A673 (cell line): ENCODE results near the gene TMEM30B. TPM values are rescaled to one million over a fixed set of nuclear protein-coding genes. Genes with fewer than 3 reads are reported as not detected.

Experiments used
- BruUV-seq: library from RNA; stranded (reverse); fragments of 400-500 nt; replicated peaks from 2 replicates; lab custom pipeline; 2021; lab: Mats Ljungman, UMichigan
- CTCF ChIA-PET: fragments of 300-600 bp; sonication (Branson Sonifier 250); formaldehyde crosslinking; loops from one replicate; lab custom pipeline; 2022; ENCODE audit warnings: antibody characterized with exemption; lab: Charles Lee
- POLR2A ChIA-PET: fragments of 300-600 bp; sonication (Branson Sonifier 250); formaldehyde crosslinking; loops from one replicate; lab custom pipeline; 2022; ENCODE audit warnings: antibody characterized with exemption; ENCODE audit not compliant: low non-redundant PET; lab: Charles Lee
- DNase-seq: peaks from one replicate; pipeline ENCODE4 v3.0.0-alpha.2; 2015; ENCODE audit warnings: low spot score
- H3K27ac ChIP-seq: fragments of 200-600 bp; sonication (generic); 2 replicates; pipeline ENCODE4 v1.5.1; 2016; ENCODE audit warnings: mixed run types, low read depth, mild to moderate bottlenecking, mixed read lengths, antibody characterized with exemption, low read length; ENCODE audit not compliant: poor library complexity, severe bottlenecking
- H3K27me3 ChIP-seq: fragments of 200-600 bp; sonication (generic); replicated peaks from 2 replicates; pipeline ENCODE4 v1.6.1; 2017; ENCODE audit warnings: mixed run types, low read depth, mild to moderate bottlenecking, mixed read lengths, antibody characterized with exemption, low read length; ENCODE audit not compliant: insufficient read depth, poor library complexity
- H3K36me3 ChIP-seq: fragments of 200-600 bp; sonication (generic); 2 replicates; pipeline ENCODE4 v1.6.1; 2016; ENCODE audit warnings: mixed run types, mild to moderate bottlenecking, mixed read lengths, antibody characterized with exemption, low read length; ENCODE audit not compliant: insufficient read depth, poor library complexity, severe bottlenecking
- H3K4me1 ChIP-seq: fragments of 200-600 bp; sonication (generic); 2 replicates; pipeline ENCODE4 v1.6.1; 2017; ENCODE audit warnings: mixed run types, mild to moderate bottlenecking, mixed read lengths, antibody characterized with exemption, low read length; ENCODE audit not compliant: insufficient read depth, poor library complexity, severe bottlenecking
- H3K4me3 ChIP-seq: fragments of 200-600 bp; sonication (generic); 2 replicates; pipeline ENCODE4 v1.5.1; 2016; ENCODE audit warnings: low read depth, mixed run types, mild to moderate bottlenecking, mixed read lengths, low read length; ENCODE audit not compliant: poor library complexity, severe bottlenecking
- H3K9me3 ChIP-seq: fragments of 200-600 bp; sonication (generic); 2 replicates; pipeline ENCODE4 v1.6.1; 2016; ENCODE audit warnings: mixed run types, low read depth, mild to moderate bottlenecking, mixed read lengths, antibody characterized with exemption, low read length; ENCODE audit not compliant: poor library complexity, severe bottlenecking
- EZH2 ChIP-seq: fragments of 200-600 bp; sonication (generic); IDR thresholded peaks from 2 replicates; pipeline ENCODE4 v1.6.1; 2017; ENCODE audit warnings: borderline replicate concordance, low read depth, mild to moderate bottlenecking, mixed read lengths, antibody characterized with exemption, low read length; ENCODE audit not compliant: poor library complexity, severe bottlenecking
- intact Hi-C: fragments of 100-400 bp; cut with micrococcal nuclease; formaldehyde crosslinking; loops from one replicate; pipeline ENCODE4 v1.10.0; 2022; ENCODE audit not compliant: unreplicated experiment
- total RNA-seq: library from RNA; stranded (reverse); gene quantifications from 2 replicates; pipeline ENCODE4 v1.2.3, GENCODE V29; 2021
- TF ChIP-seq, protein P1 (sequence below): fragments of 300-800, 200-600 bp; sonication (generic); conservative IDR thresholded peaks from 2 replicates; pipeline ENCODE4 v1.5.1; 2017; ENCODE audit warnings: low read depth, mild to moderate bottlenecking, antibody characterized with exemption, low read length, moderate library complexity, mixed read lengths

The TMEM30B gene
- total RNA-seq, 1 experiment from 2014 or later, result 0.15 TPM

DNA sequence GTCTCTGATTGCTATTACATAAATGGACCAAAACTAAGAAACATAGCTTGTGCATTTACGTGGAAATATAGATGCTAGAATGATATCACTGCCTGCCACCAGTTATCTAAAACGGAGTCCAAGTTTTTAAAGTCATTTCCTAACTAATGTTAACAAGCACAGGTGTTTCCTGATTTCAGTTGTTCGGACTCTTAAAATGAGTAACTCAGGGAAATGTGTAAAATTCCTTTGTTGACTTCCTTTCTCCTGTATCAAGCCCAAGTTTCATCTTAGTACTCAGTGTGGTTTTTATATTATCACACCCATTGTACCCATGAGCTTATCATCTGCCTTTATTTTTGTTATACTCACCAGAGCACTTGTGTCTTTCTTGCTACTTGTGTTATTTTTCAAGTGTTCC lies 27.1 kb upstream of the TMEM30B start:
- H3K4me1 ChIP-seq, result no peaks in the 10 kb centered on the region
- no peak overlapping the region for H3K27ac ChIP-seq
- ChIA-PET CTCF (no interaction called here), POLR2A (no interaction called here)
- H3K27me3 ChIP-seq, result no peaks in the 10 kb centered on the region
- intact Hi-C loops, result no loop called here
- DNase-seq, result no peak
- H3K36me3 ChIP-seq, result no peaks in the 10 kb centered on the region
- H3K4me3 ChIP-seq, result no peak overlapping the region
- no TSS peak for BruUV-seq
- peaks cover 3% of the 10 kb centered on the region for H3K9me3 ChIP-seq
- TF ChIP-seq, protein P1, sequence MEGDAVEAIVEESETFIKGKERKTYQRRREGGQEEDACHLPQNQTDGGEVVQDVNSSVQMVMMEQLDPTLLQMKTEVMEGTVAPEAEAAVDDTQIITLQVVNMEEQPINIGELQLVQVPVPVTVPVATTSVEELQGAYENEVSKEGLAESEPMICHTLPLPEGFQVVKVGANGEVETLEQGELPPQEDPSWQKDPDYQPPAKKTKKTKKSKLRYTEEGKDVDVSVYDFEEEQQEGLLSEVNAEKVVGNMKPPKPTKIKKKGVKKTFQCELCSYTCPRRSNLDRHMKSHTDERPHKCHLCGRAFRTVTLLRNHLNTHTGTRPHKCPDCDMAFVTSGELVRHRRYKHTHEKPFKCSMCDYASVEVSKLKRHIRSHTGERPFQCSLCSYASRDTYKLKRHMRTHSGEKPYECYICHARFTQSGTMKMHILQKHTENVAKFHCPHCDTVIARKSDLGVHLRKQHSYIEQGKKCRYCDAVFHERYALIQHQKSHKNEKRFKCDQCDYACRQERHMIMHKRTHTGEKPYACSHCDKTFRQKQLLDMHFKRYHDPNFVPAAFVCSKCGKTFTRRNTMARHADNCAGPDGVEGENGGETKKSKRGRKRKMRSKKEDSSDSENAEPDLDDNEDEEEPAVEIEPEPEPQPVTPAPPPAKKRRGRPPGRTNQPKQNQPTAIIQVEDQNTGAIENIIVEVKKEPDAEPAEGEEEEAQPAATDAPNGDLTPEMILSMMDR, result no peak
- no peak for TF ChIP-seq EZH2

DNA sequence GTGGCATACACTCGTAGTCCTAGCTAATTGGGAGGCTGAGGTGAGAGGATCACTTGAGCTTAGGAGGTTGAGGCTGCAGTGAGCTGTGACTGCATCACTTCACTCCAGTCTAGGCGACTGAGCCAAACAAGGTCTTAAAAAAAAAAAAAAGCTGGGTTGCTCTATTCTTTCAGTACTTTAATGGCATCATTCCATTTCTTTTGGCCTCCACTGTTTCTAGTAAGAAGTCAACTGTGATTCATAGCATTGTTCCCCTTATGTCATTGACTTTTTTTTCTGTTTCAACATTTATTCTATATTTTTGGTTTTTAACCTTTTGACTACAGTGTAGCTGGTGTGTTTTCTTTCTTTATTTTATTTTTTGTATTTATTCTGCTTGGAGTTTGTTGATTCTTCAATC lies 23.6 kb upstream of the TMEM30B start:
- BruUV-seq, result no TSS peak
- H3K9me3 ChIP-seq, result no peaks in the 10 kb centered on the region
- POLR2A ChIA-PET, result no interaction called here
- H3K36me3 ChIP-seq, result no peaks in the 10 kb centered on the region
- CTCF ChIA-PET, result no interaction called here
- no peaks in the 10 kb centered on the region for H3K27me3 ChIP-seq
- H3K4me1 ChIP-seq, result no peaks in the 10 kb centered on the region
- TF ChIP-seq EZH2, result no peak
- TF ChIP-seq, protein P1, result no peak
- H3K4me3 ChIP-seq, result no peak overlapping the region
- DNase-seq, result no peak
- H3K27ac ChIP-seq, result no peak overlapping the region
- intact Hi-C loops, result no loop called here

DNA sequence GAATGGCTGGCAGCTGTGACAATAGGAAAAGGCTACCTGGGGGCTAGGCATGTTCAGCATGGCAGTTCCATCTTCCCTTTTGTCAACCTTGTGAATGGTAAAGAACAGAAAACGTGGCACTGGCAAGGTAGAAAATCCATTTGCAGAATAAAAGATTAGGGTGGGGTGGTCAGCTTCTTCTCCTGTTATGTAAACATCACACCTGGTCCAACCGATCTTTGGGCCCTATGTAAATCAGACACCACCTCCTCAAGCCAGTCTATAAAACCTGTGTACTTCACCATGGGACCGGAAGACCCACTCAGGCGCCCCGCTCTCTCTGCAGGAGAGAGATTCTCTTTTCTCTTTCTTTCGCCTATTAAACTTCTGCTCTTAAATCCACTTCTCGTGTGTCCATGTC lies 19.6 kb upstream of the TMEM30B start:
- ChIA-PET CTCF (no interaction called here), POLR2A (no interaction called here)
- no TSS peak for BruUV-seq
- DNase-seq, result no peak
- Histone ChIP-seq H3K27ac (no peak overlapping the region), H3K4me3 (no peak overlapping the region), H3K9me3 (no peaks in the 10 kb centered on the region), H3K4me1 (no peaks in the 10 kb centered on the region), H3K36me3 (no peaks in the 10 kb centered on the region), H3K27me3 (no peaks in the 10 kb centered on the region)
- TF ChIP-seq, protein P1, result no peak
- no peak for TF ChIP-seq EZH2
- intact Hi-C loops, result no loop called here
